Ammon's horn (tissue), 1 donor: ENCODE results near the gene TLCD3A.
"Not testable (repeated sequence)": the region's sequence is repeated elsewhere in the genome, so short reads cannot be mapped to it uniquely, and the experiment has no call there.

ENCODE experiments used
- DNase-seq: peaks from one replicate; pipeline ENCODE4 v3.0.0-alpha.2; 2016; ENCODE audit warnings: low spot score

TLCD3A gene

GRCh38 chr17:749359-749758 lies 17.0 kb downstream of the TLCD3A start:
- not testable (repeated sequence) for DNase-seq

- no peak for DNase-seq
Measured at GRCh38 chr17:750431-751037, 18.1 kb downstream of the TLCD3A start.

GRCh38 chr17:751269-752001 lies 19.0 kb downstream of the TLCD3A start:
- no peak for DNase-seq

GRCh38 chr17:752002-752619 lies 19.7 kb downstream of the TLCD3A start, which contains the start of gene GEMIN4:
Gene GEMIN4, minus strand, starts transcription at chr17:752264. Its CDS starts 122 bp downstream, at chr17:752142.
- peak; percentile 92 for DNase-seq

- peak; percentile 43 for DNase-seq
Measured at GRCh38 chr17:752620-753219, 20.3 kb downstream of the TLCD3A start.

GRCh38 chr17:753418-753817 lies 21.0 kb downstream of the TLCD3A start:
- DNase-seq: no peak

GRCh38 chr17:755319-755961 lies 23.0 kb downstream of the TLCD3A start:
- DNase-seq: not testable (repeated sequence)

- not testable (repeated sequence) for DNase-seq
Measured at GRCh38 chr17:756010-756567, 23.7 kb downstream of the TLCD3A start.

- no peak for DNase-seq
Measured at GRCh38 chr17:759964-760363, 27.6 kb downstream of the TLCD3A start.

GRCh38 chr17:760371-760770 lies 28.0 kb downstream of the TLCD3A start:
- no peak for DNase-seq

GRCh38 chr17:767076-767475 lies 34.7 kb downstream of the TLCD3A start:
- DNase-seq: no peak

- no peak for DNase-seq
Measured at GRCh38 chr17:773016-773415, 40.6 kb downstream of the TLCD3A start.

GRCh38 chr17:773467-774312 lies 41.3 kb downstream of the TLCD3A start:
- DNase-seq: no peak

- no peak for DNase-seq
Measured at GRCh38 chr17:774313-774584, 41.9 kb downstream of the TLCD3A start.

- no peak for DNase-seq
Measured at GRCh38 chr17:778096-778495, 45.7 kb downstream of the TLCD3A start.

GRCh38 chr17:781805-782731 lies 49.7 kb downstream of the TLCD3A start, which contains the start of the genes GLOD4 and MRM3:
Gene GLOD4, minus strand, starts transcription at chr17:782280. Its CDS starts 25 bp downstream, at chr17:782255.
Gene MRM3, plus strand, starts transcription at chr17:782353. Its CDS starts 26 bp downstream, at chr17:782379.
- DNase-seq: peak; percentile 94

- no peak for DNase-seq
Measured at GRCh38 chr17:784143-784542, 51.7 kb downstream of the TLCD3A start.

GRCh38 chr17:785901-786300 lies 53.5 kb downstream of the TLCD3A start:
- not testable (repeated sequence) for DNase-seq

- DNase-seq: no peak
Measured at GRCh38 chr17:787641-788221, 55.3 kb downstream of the TLCD3A start.
